K562 (cell line): ENCODE measurements around the gene HSD17B8. TPM values are rescaled to one million over a fixed set of nuclear protein-coding genes. Genes with fewer than 3 reads are reported as not detected.
A peak's percentile ranks its signal among the peaks of the same experiment; 100 is the strongest.

ENCODE experiments used
- ADNP ChIP-seq: fragments of 200-800 bp; sonication (Bioruptor generic); IDR thresholded peaks from 2 replicates; pipeline ENCODE4 v1.6.1; 2016; ENCODE audit warnings: missing genetic modification characterization, missing compliant biosample characterization
- C11orf30 ChIP-seq: fragments of 450-650 bp; IDR thresholded peaks from 2 replicates; pipeline ENCODE4 v1.6.1; 2016; ENCODE audit warnings: low read depth, mild to moderate bottlenecking
- CBFA2T3 ChIP-seq: fragments of 450-650 bp; IDR thresholded peaks from 2 replicates; pipeline ENCODE4 v1.6.1; 2017
- FIP1L1 ChIP-seq: fragments of 200-400 bp; formaldehyde crosslinking; IDR thresholded peaks from 2 replicates; pipeline ENCODE4 v1.6.1; 2018; ENCODE audit warnings: mild to moderate bottlenecking, low read depth, low read length; ENCODE audit not compliant: poor library complexity, severe bottlenecking
- IRF9 ChIP-seq: fragments of 450-650 bp; IDR thresholded peaks from 2 replicates; pipeline ENCODE4 v1.6.1; 2016; ENCODE audit warnings: missing biosample characterization, missing genetic modification characterization
- PPARD ChIP-seq: fragments of 250-450 bp; sonication (Bioruptor Pico); IDR thresholded peaks from 2 replicates; pipeline ENCODE4 v1.8.0; 2022; ENCODE audit warnings: inconsistent platforms, mild to moderate bottlenecking, moderate library complexity
- WHSC1 ChIP-seq: IDR thresholded peaks from one replicate; pipeline ENCODE4 v1.6.1; 2012; ENCODE audit warnings: low read length, control low read depth, inconsistent platforms
- ZNF316 ChIP-seq: fragments of 450-650 bp; IDR thresholded peaks from 2 replicates; pipeline ENCODE4 v1.6.1; 2016
- ZNF318 ChIP-seq, 2 experiments: fragments of 450-650 bp; IDR thresholded peaks; 2 replicates each; pipeline ENCODE4 v1.6.1; 2016; ENCODE audit warnings: mild to moderate bottlenecking in 2 of 2, borderline replicate concordance in 1 of 2, low read depth in 1 of 2, moderate library complexity in 1 of 2
- ZNF586 ChIP-seq: fragments of 450-650 bp; formaldehyde crosslinking; conservative IDR thresholded peaks from 2 replicates; pipeline ENCODE4 v1.4.0; 2020; ENCODE audit warnings: mild to moderate bottlenecking, moderate library complexity
- polyA plus RNA-seq, 8 experiments: library from polyadenylated mRNA; depleted of rRNA in 4 of 8; stranded (reverse) in 5 of 8; unstranded in 3 of 8; fragments of >200 nt; fragmentation: Nextera tagmentation in 2 of 8; fragmentation: Illumina TruSeq in 1 of 8; extraction: Ambion mirVana in 2 of 8; extraction: Trizol in 1 of 8; gene quantifications; 2 replicates each; pipeline versions ENCODE4 v1.2.1 to v1.2.3, GENCODE V29; 2011 to 2014; ENCODE audit warnings: inconsistent platforms in 1 of 8, missing spikeins in 1 of 8
- total RNA-seq, 7 experiments: library from RNA; depleted of rRNA in 6 of 7; stranded (reverse); fragments of >200 nt in 6 of 7; fragmentation: Illumina TruSeq in 2 of 7; extraction: Trizol in 2 of 7; gene quantifications; 2 replicates each; pipeline versions ENCODE4 v1.2.1 to v1.2.3, GENCODE V29; 2011 to 2021; ENCODE audit warnings: low replicate concordance in 1 of 7
- TF ChIP-seq, protein P1 (sequence below): fragments of 450-650 bp; IDR thresholded peaks from 2 replicates; pipeline ENCODE4 v1.6.1; 2016
- TF ChIP-seq, protein P2 (sequence below): sonication (generic); formaldehyde crosslinking; IDR thresholded peaks from 2 replicates; pipeline ENCODE4 v1.8.0; 2022; ENCODE audit warnings: mild to moderate bottlenecking, missing genetic modification reagents
- TF ChIP-seq, protein P3 (sequence below): fragments of 450-650 bp; formaldehyde crosslinking; IDR thresholded peaks from 2 replicates; pipeline ENCODE4 v1.4.0; 2020; ENCODE audit warnings: mild to moderate bottlenecking, mixed read lengths

HSD17B8 gene
- total and polyA plus RNA-seq, 9 of the 15 experiments (the other 6 are each of a cell fraction or from before 2014, with no cell fraction given) = 3.7 to 35.2 (median 14.2) TPM

- TF ChIP-seq C11orf30 (peak; percentile 98), ZNF586 (CRISPR knock-in tag) (no peak), ZNF318 (IDR thresholded peaks at IDR 0.05; ENCODE audit: borderline replicate concordance in 1 of 2, low read depth in 1 of 2) (no peak), ZNF316 (peak; percentile 97), FIP1L1 (peak; percentile 27), WHSC1 (no peak), CBFA2T3 (peak; percentile 28; the same call in 1 of the 2 replicates), IRF9 (tag) (no peak), PPARD (no peak), ADNP (tag) (no peak)
- TF ChIP-seq, protein P1, sequence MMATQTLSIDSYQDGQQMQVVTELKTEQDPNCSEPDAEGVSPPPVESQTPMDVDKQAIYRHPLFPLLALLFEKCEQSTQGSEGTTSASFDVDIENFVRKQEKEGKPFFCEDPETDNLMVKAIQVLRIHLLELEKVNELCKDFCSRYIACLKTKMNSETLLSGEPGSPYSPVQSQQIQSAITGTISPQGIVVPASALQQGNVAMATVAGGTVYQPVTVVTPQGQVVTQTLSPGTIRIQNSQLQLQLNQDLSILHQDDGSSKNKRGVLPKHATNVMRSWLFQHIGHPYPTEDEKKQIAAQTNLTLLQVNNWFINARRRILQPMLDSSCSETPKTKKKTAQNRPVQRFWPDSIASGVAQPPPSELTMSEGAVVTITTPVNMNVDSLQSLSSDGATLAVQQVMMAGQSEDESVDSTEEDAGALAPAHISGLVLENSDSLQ = peak; percentile 98
- TF ChIP-seq, protein P2, sequence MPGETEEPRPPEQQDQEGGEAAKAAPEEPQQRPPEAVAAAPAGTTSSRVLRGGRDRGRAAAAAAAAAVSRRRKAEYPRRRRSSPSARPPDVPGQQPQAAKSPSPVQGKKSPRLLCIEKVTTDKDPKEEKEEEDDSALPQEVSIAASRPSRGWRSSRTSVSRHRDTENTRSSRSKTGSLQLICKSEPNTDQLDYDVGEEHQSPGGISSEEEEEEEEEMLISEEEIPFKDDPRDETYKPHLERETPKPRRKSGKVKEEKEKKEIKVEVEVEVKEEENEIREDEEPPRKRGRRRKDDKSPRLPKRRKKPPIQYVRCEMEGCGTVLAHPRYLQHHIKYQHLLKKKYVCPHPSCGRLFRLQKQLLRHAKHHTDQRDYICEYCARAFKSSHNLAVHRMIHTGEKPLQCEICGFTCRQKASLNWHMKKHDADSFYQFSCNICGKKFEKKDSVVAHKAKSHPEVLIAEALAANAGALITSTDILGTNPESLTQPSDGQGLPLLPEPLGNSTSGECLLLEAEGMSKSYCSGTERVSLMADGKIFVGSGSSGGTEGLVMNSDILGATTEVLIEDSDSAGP = no peak
- TF ChIP-seq, protein P3, sequence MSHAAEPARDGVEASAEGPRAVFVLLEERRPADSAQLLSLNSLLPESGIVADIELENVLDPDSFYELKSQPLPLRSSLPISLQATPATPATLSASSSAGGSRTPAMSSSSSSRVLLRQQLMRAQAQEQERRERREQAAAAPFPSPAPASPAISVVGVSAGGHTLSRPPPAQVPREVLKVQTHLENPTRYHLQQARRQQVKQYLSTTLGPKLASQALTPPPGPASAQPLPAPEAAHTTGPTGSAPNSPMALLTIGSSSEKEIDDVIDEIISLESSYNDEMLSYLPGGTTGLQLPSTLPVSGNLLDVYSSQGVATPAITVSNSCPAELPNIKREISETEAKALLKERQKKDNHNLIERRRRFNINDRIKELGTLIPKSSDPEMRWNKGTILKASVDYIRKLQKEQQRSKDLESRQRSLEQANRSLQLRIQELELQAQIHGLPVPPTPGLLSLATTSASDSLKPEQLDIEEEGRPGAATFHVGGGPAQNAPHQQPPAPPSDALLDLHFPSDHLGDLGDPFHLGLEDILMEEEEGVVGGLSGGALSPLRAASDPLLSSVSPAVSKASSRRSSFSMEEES (CRISPR knock-in tag) = no peak
Measured at GRCh38 chr6:33248932-33249731, 44.7 kb downstream of the HSD17B8 start (continued).
